HTERT RPE-1 (cell line): ENCODE measurements around the gene BTG2.
"Not testable (repeated sequence)": the region's sequence is repeated elsewhere in the genome, so short reads cannot be mapped to it uniquely, and the experiment has no call there.

Source experiments
- in situ Hi-C: fragments of 300-500 bp; cut with MboI; formaldehyde crosslinking; loops from 4 replicates; pipeline ENCODE4 v1.14.3; 2020; ENCODE audit warnings: low sequenced_read_pairs

BTG2 gene, protein sequence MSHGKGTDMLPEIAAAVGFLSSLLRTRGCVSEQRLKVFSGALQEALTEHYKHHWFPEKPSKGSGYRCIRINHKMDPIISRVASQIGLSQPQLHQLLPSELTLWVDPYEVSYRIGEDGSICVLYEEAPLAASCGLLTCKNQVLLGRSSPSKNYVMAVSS

DNA sequence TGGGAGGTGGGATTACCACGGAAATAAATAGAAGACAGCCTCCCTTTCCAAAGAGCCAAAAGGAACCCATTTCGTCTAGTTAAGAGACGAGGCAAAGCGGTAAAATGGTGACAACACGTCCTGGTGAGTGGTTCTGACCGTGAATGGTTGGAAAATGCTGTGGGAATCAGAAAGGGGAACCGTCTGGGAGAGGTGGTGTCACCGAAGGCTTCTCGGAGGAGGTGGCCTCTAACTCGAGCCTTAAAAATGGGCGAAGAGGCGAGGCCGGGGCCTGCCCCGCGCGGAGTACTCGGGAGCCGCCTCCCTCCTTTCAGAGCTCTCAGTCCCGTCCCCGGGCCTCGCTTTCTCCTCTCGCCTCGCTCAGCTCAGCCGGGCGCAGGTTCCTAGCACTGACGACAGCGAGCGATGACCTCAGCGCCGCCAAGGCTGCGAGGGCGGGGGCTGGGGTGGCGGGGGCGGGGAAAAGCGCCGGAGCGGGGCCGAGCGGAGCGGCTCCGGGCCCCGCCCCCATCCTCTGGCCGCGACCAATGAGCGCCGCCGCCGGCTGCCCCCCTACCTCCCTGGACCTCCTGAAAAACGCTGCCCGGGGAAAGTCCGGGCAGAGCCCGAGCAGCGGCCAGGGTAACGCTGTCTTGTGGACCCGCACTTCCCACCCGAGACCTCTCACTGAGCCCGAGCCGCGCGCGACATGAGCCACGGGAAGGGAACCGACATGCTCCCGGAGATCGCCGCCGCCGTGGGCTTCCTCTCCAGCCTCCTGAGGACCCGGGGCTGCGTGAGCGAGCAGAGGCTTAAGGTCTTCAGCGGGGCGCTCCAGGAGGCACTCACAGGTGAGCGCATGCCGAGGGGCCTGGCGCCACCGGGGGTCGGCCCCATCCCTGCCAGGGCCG, at the start of gene BTG2:
BTG2 (plus strand) TSS at position 601 of the 890 bp plus-strand sequence; CDS start at position 689, 88 bp downstream.
- in situ Hi-C loops = no loop called here

DNA sequence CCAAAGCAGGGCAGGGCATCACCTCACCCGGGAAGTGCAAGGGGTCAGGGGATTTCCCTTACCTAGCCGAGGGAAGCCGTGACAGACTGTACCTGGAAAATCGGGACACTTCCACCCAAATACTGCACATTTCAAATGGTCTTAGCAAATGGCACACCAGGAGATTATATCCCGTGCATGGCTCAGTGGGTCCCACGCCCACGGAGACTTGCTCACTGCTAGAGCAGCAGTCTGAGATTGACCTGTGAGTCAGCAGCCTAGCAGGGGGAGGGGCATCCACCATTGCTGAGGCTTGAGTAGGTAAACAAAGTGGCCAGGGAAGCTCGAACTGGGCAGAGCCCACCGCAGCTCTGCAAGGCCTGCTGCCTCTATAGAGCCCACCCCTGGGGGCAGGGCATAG, 48.7 kb upstream of the BTG2 start:
- in situ Hi-C loops = not testable (repeated sequence)

DNA sequence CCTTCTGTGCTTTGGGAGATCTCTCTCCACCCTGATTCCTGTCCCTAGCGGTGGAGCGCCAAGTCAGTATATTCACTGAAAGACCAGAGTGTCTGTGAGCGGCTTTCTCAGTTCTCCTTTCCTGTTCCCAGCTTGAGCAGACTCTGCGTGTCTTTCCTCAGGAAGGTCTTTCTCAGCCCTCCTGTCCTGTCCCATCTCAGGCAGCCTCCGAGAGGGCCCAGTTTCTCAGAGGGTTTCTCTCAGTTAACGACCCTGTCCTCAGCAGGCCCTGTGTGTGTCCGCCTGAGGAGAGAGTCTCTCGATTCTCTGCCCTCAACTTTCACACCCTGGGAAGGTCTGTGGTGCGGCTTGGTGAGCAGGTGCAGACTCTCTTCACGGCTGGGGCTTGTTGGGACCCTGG, 41.8 kb upstream of the BTG2 start:
- in situ Hi-C loops = no loop called here

DNA sequence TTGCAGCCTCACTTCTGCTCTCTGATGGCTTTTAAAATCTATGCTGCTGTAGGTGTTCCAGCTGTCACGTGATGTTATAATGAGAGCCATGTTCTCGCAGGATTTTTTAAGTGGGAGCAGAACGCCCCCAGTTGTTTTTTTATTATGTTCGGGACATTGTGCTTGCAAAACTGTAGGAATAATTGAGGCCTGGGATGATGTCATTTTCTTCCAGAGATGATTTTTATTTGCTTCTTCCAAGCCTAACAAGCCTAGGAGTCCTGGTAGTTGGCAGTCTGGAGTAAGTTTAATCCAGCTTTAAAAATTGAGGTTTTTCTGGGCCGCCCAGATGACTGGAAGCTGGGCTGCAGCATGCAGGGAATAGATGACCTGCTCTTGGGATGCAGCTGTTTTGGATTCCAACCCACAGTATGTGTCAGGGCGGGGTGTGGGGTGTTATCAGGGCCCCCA, 41.2 kb upstream of the BTG2 start:
- in situ Hi-C loops = no loop called here

DNA sequence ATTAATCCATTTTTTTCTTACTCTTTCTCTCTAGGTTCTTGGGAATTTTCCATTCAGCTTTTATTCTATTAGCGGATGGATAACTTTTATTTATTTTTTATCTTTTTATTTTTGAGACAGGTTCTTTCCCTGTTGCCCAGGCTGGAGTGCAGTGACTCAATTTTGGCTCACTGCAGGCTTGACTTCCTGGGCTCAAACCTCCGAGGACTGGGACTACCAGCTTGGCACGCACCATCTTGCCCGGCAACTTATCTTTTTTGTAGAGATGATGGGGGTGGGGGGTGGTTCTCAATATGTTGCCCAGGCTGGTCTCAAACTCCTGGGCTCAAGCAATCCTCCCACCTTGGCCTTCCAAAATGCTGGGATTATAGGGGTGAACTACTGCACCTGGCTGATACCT, 39.8 kb upstream of the BTG2 start:
- in situ Hi-C loops = no loop called here

DNA sequence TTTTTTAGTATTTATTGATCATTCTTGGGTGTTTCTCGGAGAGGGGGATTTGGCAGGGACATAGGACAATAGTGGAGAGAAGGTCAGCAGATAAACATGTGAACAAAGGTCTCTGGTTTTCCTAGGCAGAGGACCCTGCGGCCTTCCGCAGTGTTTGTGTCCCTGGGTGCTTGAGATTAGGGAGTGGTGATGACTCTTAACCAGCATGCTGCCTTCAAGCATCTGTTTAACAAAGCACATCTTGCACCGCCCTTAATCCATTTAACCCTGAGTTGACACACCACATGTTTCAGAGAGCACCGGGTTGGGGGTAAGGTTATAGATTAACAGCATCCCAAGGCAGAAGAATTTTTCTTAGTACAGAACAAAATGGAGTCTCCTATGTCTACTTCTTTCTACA, 39.2 kb upstream of the BTG2 start:
- in situ Hi-C loops = not testable (repeated sequence)

DNA sequence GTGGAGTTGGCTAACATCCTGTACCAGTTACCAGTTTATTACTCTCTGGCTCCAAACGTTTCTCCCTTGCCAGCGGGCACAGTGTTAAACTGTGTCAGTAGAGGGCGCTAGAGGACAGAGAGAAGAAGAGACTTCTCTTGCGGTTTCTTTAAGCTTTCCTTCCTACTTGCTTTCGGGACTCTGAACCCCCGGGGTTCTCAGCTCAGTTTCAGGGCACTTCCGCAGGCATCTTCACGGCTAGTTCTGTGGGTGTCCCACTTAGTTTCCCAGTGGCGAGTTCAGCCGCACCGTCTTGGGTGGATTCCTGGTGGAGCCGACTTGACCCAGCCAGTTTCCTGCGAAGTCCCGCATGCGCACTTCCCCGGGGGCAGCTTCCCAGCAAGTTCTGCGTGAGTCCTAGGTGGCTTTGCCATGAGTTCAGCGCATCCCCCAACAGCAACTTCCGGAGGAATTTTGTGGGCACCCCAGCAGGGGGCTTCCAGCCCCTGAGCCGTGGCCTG, 37.9 kb upstream of the BTG2 start:
- in situ Hi-C loops = no loop called here

DNA sequence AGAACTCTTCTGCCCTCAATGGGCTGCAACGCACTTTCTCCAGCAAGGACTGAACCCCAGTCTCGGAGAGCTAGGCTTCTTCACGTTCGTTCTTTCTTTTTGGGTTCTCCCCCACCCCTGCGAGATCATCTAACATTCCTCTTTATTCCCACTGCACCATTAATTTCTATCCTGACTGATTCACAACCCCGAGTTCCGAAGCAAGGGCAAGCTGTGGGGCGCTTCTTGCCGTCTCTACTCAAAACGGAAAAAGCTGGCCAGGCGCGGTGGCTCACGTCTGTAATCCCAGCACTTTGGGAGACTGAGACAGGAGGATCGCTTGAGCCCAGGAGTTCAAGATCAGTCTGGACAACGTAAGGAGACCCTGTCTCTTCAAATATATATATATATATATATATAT, 37.4 kb upstream of the BTG2 start:
- in situ Hi-C loops = no loop called here

DNA sequence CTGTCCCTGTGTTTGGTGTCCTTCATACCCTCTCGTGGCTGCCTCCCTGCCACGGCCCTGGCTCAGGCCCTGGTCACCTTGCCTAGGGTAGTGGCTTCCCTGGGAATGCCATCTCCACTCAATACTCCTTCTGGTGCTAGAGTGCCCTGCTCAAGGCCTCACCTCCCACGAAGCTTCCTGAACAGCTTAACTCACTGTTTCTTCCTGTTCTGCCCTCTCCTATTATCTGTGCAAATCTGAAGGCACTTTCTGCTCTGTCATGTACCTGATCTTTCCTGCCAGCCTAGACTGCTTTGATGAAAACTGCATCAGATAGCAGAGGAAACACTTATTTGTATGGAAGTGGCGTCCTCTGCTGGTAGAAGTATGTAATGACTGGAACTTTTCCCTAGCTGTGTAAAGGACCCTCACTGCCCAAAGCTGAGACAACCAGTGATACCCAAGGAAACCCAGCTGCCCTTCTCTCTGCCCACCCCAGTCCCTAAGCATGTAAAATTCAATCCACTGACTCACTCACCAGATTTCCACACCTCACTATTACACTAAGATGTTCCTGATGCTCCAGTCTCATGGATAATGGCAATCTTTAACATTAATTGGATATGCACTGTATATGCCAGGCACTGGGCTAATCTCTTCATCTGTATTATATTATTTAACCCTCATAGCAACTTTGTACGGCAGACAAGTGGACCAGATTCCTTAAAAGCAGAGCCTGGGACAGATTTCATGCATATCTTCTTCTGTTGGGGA, 36.2 kb upstream of the BTG2 start:
- in situ Hi-C loops = no loop called here

DNA sequence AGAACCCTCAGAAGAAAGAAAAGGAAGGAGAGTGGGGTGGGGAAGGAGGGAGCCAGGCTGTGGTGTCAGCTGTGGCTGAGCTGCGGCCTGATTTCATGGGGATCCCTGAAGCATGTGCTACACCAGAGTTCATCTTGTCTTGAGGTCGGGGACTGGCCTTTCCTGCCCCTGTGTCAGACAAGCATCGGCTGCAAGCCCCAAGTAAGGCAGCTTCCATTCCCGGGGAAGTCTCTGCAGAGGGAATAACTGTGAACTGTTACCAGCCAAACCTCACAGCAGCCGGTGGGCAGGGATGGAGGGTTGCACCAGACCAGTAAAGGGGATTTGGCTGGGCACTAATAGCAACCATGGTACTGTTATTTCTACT, 35.7 kb upstream of the BTG2 start:
- in situ Hi-C loops = no loop called here

DNA sequence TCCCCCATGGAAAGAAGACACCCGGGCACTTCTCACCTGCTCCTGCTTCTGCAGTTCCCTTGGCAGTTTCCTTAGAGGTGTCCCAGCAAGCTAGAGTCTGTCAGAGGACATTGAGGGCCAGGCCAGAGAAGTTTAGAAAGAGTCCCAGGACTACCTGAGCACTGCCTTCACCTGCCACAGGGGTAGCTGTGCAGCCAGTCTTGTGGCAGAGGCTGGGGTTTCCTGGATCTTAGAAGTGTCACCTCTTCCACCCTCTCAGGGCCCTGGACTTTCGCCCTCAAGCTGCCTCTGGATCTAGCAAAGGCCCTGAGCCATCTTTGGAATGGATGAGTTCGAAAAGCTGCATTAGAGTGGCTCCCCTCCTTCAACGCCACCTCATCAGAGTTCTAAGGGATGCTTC, 34.9 kb upstream of the BTG2 start:
- in situ Hi-C loops = no loop called here

DNA sequence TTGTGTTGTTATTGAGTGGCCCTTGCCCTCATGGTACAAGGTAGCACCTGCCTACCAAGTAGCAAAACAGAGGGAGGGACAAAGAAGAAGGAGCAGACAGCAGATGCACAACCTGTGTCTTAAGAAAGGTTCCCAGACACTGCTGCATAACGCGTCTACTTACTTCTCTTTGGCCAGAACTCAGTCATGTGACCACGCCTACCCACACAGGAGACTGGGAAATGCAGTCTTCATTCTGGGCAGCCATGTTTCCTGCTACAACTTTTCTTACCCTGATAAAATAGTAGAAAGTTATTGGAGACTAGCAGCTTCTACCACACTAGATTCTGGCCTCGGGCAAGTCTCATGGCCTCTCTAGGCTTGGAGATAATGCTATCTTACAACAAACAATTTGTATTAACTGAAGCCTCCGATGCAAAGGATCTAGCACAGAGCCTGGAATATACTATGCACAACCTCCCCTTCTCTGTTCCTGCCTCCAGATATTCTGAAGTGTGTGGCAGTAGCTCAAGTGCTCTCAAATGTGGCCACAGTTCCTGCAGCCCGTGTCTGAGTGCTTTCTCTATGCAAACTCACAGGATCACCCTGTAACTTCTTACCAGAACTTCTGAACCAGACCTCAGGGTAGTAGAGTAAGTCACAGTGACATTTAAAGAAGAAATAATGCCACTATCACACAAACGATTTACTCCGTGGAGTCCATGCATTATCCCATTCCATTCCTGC, 34.1 kb upstream of the BTG2 start:
- in situ Hi-C loops = no loop called here

DNA sequence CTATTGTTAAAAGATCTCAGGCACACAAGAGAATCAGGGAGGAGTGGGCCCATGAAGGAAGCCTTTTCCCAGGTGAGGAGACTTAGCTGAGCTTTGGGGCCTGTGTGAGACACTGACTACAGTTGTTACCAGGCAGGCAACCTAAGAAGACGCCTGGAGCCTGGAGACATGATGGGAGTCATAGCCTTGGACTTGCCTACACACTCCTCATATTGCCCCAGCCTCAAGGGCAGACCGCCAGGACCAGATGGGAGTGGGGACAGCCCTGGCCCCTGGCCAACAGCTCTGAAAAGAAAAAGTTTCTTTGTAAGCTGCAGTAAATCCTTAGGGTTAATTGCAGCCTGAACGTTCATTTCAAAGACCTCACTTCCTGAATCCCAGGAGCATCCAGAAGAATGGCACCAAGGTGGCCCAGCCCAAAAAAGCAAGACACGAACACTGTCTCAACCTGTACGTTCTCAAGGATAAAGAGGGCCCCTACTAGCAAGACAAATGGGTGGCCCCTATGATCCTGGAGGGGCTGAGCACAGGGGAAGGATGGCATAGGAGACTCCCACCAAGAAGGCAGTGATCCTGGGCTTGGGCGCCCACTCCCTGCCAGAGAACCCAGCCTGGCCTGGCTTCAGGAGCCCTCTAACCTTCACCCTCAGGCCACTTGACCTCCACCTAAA, 33.2 kb upstream of the BTG2 start:
- in situ Hi-C loops = no loop called here

DNA sequence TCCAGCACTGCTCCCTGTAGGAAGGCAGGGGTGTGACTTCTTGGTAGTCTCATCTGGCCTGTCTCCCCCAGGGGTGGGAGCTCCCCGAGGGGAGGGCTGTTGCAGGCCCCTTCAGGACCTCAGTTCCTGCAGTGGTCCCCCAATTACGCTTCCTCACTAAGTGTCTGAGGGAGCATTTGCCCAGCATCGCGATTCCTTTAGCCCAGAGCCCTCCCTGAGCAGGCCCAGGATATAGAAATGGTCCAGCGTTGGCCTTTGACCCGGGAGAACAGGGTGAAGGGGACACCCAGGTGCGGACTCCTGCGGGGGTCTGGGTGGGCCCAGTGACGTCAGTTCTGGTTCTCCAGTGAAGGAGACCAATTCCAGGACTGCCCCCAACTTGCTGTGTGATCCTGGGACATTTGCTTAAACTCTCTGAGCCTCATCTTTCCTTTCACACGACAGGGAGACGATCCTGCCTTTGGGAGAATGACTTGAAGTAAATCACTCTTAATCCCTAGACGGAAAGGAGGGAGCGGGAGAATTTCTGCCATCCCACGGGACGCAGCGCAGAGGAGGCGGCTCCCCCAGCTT, 32.6 kb upstream of the BTG2 start:
- in situ Hi-C loops = no loop called here

DNA sequence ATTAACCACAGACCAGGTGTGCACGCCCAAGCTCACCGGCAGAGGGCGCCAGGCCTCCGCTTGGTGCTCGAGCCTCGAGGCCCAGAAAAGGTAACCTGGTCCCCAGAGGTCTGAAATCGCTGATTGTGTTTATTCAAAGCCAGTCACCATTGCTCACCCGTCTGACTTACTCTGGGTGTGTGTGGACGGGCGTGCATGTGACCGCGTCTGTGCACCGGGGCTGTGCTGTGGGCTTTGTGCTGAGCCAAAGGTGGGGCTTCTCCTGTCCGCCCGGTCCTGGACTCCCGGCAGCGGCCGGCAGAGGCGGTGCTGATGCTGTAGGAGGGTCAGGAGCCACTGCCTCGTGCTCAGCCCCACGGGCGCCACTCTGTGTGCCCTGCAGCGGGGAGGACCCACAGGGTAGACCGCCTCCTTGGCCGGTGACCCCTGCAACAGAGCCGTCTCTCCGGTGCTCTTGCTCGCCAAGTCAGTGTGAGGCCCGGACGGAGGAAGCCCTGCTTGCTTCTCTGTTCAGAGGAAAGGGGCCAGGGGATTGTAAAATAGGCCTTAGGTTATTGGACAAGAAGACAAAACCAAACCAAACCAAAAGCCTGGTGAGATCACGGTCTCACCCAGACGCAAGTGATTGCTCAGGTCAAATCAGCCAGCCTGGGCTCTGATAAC, 32.0 kb upstream of the BTG2 start:
- in situ Hi-C loops = no loop called here

DNA sequence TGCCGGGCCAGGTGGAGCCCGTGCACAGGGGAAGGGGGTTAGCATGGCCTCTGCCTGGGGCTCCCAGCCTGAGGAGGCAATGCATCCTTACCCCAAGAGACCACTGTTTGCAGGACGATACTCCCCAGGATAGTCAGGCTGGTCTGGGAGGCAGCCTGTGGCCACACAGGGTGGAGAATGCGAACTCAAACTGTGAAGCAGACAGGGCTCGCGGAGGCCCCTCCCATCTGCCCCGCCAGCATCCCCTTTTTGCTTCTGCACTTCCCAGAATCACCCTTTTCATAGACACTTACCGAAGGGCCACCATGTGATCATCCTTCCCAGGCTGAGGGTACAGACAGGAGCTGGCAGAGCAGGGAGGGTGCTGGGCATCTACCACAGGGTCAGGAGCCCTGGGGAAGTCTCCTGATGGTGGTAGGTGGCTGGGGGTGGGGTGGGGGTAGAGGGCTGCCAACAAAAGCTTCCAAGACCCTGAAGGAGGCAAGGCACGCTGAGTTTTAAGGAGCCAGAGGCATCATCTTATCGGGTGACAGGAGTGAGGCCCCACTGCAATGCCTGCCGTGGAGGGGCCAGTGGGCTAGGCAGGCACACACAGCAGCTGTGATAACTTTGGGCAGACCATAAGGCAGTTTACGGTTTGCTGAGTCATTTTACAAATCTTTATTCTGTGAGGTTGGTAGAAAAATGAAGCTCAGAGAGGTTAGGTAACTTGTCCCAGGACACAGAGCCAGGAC, 31.3 kb upstream of the BTG2 start:
- in situ Hi-C loops = no loop called here

DNA sequence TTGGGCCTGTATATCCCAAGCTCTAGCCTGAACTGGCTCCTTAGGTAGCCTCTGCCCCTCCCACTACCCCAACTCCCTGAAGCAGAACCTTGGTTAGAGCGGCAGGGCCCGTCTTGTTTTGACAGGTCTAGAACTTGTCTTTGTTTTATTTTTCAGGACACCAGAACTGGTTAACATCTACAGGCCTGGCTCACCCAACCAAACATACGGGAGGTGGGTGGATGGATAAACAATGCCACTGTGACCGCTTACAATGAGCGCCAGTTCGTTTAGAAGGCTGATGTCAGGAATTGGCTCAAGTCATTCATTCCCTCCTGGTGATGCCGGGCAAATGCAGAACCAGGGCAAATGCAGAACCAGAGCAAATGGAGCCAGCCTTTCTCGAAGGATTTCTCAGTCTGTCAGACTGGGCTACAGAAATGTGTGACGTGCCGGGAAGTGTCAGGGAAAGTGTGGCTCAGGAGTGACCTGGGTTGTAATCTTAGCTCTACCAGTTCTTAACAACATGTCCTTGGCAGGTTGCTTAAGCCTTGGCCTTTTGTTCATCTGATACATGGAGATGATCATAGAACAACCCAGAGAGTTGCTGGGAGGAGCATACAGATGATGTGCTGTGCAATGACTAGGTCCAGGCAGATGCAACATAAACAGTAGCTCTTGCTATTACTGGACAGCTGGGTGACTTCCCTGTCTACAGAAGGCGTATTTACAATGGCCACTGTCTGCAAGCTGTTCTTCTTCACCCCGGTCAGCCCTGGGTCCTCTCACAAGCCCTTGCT, 30.5 kb upstream of the BTG2 start:
- in situ Hi-C loops = no loop called here

DNA sequence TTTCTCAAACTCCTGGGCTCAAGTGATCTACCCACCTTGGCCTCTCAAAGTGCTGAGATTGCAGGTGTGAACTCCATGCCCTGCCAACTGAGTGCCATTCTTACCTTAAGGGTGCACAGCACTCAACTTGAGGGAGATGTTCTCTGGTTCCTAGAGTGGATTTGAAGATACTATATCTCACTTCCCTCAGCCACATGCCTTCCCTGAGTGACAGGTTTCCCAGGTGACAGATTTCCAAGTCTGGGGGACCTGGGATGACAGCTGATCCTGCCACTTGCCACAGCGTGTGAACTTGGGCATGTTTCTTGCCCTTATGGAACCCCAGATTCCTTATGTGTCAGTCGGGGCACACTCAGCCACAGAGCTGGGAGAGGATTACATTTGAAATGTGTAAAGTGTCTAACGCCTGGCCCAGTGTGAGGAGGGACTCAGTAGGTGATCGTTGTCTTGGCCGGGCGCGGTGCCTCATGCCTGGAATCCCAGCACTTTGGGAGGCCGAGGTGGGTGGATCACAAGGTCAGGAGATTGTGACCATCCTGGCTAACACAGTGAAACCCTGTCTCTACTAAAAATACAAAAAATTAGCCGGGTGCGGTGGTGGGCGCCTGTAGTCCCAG, 29.6 kb upstream of the BTG2 start:
- in situ Hi-C loops = no loop called here
